ENCODE results near the gene CAMSAP2. TPM values are rescaled to one million over a fixed set of nuclear protein-coding genes. Genes with fewer than 3 reads are reported as not detected.

CAMSAP2 gene
- total RNA-seq, 1 experiment from 2014 or later: 25.0 TPM

DNA sequence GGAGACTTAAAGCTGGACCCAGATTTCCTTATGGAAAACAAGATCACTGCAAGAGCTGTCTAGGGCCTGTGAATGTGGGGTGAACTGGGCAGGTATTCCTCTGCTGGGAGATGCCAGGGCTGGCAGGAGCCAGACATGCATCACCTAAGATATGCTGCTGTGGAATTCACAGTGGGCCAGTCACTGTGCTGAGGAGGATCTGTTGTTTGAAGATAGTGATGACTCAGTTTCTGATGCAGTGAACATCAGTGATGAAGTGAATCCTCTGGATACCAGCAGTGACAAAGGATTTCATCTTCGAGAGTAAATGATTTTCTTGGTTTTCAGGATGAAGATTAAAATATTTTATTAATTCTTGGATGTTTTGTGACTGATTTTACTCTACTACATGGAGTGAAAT lies 29.9 kb upstream of the CAMSAP2 start:
- ChIA-PET RAD21 (ENCODE audit: low non-redundant PET in 1 of 2, low total read pairs in 2 of 2, uncharacterized antibody in 2 of 2, unreplicated experiment in 2 of 2) (no interaction called here), CTCF (no interaction called here), POLR2A (no interaction called here)
- H3K27me3 ChIP-seq (ENCODE audit: insufficient read depth, low read length): no peaks in the 10 kb centered on the region
- H4K20me1 ChIP-seq (ENCODE audit: insufficient read depth): no peaks in the 10 kb centered on the region
- no peak overlapping the region for H3K27ac ChIP-seq (ENCODE audit: low read depth, low read length)
- no peak for ATAC-seq
- H3K79me2 ChIP-seq (ENCODE audit: insufficient read depth, low read length): no peaks in the 10 kb centered on the region
- no peaks in the 10 kb centered on the region for H3K9me3 ChIP-seq (ENCODE audit: control insufficient read depth in 1 of 2, insufficient read depth in 1 of 2, low read depth in 1 of 2, low read length in 2 of 2)
- no TSS peak for BruUV-seq (replicated peaks)
- H3K4me3 ChIP-seq (replicated peaks in 1 of 2; ENCODE audit: low read depth in 1 of 2, low read length in 2 of 2): no peak overlapping the region
- no peaks in the 10 kb centered on the region for H3K4me1 ChIP-seq (ENCODE audit: control insufficient read depth in 1 of 2, insufficient read depth in 2 of 2, low read length in 2 of 2)
- no peaks in the 10 kb centered on the region for H3K36me3 ChIP-seq (ENCODE audit: control insufficient read depth in 1 of 2, insufficient read depth in 2 of 2, low read length in 2 of 2)
- TF ChIP-seq ELF1 (IDR thresholded peaks at IDR 0.05; ENCODE audit: borderline replicate concordance, low read depth): no peak
- TF ChIP-seq, protein P1, sequence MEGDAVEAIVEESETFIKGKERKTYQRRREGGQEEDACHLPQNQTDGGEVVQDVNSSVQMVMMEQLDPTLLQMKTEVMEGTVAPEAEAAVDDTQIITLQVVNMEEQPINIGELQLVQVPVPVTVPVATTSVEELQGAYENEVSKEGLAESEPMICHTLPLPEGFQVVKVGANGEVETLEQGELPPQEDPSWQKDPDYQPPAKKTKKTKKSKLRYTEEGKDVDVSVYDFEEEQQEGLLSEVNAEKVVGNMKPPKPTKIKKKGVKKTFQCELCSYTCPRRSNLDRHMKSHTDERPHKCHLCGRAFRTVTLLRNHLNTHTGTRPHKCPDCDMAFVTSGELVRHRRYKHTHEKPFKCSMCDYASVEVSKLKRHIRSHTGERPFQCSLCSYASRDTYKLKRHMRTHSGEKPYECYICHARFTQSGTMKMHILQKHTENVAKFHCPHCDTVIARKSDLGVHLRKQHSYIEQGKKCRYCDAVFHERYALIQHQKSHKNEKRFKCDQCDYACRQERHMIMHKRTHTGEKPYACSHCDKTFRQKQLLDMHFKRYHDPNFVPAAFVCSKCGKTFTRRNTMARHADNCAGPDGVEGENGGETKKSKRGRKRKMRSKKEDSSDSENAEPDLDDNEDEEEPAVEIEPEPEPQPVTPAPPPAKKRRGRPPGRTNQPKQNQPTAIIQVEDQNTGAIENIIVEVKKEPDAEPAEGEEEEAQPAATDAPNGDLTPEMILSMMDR (IDR thresholded peaks at IDR 0.05 in 2 of 3, conservative IDR thresholded peaks at IDR 0.05 in 1 of 3; ENCODE audit: borderline replicate concordance in 1 of 3, insufficient read depth in 1 of 3, low read depth in 2 of 3, low read length in 2 of 3): no peak
- TF ChIP-seq EZH2phosphoT487 (IDR thresholded peaks at IDR 0.05; ENCODE audit: borderline replicate concordance): no peak
- TF ChIP-seq, protein P2, sequence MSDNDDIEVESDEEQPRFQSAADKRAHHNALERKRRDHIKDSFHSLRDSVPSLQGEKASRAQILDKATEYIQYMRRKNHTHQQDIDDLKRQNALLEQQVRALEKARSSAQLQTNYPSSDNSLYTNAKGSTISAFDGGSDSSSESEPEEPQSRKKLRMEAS (IDR thresholded peaks at IDR 0.05): no peak
- no peak for TF ChIP-seq ZBTB33 (IDR thresholded peaks at IDR 0.05; ENCODE audit: extremely low read depth, insufficient replicate concordance, low read length)
- TF ChIP-seq POLR2A (IDR thresholded peaks at IDR 0.05; ENCODE audit: borderline replicate concordance, extremely low read depth, insufficient read depth, insufficient read length): no peak
- TF ChIP-seq EZH2 (IDR thresholded peaks at IDR 0.05): no peak
- TF ChIP-seq CBX3 (IDR thresholded peaks at IDR 0.05; ENCODE audit: low read depth): no peak
- TF ChIP-seq SRF (IDR thresholded peaks at IDR 0.05; ENCODE audit: low read depth): no peak
- no peak for TF ChIP-seq EGR1 (IDR thresholded peaks at IDR 0.05; ENCODE audit: low read depth)
- H3K9ac ChIP-seq (ENCODE audit: low read length): no peak overlapping the region
- intact Hi-C loops (cut with micrococcal nuclease): no loop called here
- no peak overlapping the region for H3K4me2 ChIP-seq (ENCODE audit: low read length)
- no peak overlapping the region for H2AFZ ChIP-seq (ENCODE audit: low read depth, low read length, poor library complexity, severe bottlenecking)
- no peaks in the 10 kb centered on the region for H3K9me2 ChIP-seq (ENCODE audit: insufficient read depth)
- no peak for DNase-seq (ENCODE audit: low read depth, low spot score)
